EH (cell line): Measurements from ENCODE around the gene COL8A2.

Experiments
- DNase-seq: peaks from one replicate; pipeline ENCODE4 v3.0.0-alpha.2; 2015; ENCODE audit warnings: low read depth

The COL8A2 gene

DNA sequence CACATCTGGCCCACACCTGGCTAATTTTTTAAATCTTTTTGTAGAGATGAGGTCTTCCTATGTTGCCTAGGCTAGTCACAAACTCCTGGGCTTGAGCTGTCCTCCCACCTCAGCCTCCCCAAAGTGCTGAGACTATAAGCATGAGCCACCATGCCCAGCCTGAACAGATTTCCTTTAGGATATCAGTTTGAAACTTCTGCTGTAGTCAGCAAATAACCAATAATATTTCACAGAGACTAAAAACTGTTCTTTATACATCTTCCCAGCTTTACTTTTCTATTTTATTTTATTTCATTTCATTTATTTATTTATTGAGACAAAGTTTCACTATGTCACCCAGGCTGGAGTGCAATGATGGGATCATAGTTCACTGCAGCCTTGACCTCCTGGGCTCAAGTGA, 71.0 kb downstream of the COL8A2 start:
- no peak for DNase-seq

DNA sequence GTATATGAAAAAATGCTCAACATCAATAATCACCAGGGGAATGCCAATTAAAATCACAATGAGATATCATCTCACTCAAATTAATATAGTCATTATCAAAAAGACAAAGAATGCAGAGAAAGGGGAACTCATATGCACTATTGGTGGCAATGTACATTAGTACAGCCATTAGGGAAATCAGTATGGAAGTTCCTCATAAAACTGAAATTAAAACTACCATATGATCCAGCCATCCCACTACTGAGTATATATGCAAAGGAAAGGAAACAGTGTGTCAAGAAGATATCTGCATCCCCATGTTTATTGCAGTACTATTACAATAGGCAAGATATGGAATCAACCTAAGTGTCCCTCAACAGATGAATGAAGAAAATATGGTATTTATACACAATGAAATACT, 73.2 kb downstream of the COL8A2 start:
- no peak for DNase-seq
